ENCODE data around the gene RTP3. TPM values are rescaled to one million over a fixed set of nuclear protein-coding genes. Genes with fewer than 3 reads are reported as not detected.

RTP3 gene
- total and polyA plus RNA-seq, 2 experiments from 2014 or later: 0.16 TPM; not detected in 1

DNA sequence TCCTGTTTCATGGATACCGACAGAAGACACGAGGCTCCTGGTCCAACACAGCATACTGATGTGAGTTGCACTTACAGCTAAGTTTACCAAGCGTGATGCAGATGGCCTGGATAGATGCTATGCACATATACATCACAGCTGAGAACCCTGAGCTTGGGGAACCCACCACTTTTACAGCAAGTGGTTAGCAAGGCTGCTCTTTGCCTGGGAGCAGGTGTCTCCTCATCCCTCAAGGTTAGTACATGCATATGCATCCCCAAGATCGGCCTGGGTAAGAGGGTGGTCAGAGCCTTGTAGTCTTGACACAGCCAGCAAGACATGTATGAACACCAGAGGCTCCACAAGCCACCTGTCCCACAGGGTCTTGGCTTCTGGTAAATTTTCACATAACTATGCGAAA, 40.0 kb downstream of the RTP3 start:
- H3K4me3 Mint-ChIP-seq: no peak overlapping the region
- no peak overlapping the region; the same call in 1 of the 2 replicates for H3K4me2 ChIP-seq
- no peak for TF ChIP-seq CREB1 (CRISPR knock-in tag; IDR thresholded peaks at IDR 0.05; ENCODE audit: low read depth)
- TF ChIP-seq ZNF114 (CRISPR knock-in tag; IDR thresholded peaks at IDR 0.05): no peak
- TF ChIP-seq, protein P1, sequence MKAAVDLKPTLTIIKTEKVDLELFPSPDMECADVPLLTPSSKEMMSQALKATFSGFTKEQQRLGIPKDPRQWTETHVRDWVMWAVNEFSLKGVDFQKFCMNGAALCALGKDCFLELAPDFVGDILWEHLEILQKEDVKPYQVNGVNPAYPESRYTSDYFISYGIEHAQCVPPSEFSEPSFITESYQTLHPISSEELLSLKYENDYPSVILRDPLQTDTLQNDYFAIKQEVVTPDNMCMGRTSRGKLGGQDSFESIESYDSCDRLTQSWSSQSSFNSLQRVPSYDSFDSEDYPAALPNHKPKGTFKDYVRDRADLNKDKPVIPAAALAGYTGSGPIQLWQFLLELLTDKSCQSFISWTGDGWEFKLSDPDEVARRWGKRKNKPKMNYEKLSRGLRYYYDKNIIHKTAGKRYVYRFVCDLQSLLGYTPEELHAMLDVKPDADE (IDR thresholded peaks at IDR 0.05): no peak
- no peak for TF ChIP-seq EZH2phosphoT487 (IDR thresholded peaks at IDR 0.05; ENCODE audit: unreplicated experiment)
- no peak for TF ChIP-seq ZNF331 (CRISPR knock-in tag; IDR thresholded peaks at IDR 0.05; ENCODE audit: low read depth)
- no peak for TF ChIP-seq STAT1 (IDR thresholded peaks at IDR 0.05; ENCODE audit: unreplicated experiment)
- TF ChIP-seq, protein P2, sequence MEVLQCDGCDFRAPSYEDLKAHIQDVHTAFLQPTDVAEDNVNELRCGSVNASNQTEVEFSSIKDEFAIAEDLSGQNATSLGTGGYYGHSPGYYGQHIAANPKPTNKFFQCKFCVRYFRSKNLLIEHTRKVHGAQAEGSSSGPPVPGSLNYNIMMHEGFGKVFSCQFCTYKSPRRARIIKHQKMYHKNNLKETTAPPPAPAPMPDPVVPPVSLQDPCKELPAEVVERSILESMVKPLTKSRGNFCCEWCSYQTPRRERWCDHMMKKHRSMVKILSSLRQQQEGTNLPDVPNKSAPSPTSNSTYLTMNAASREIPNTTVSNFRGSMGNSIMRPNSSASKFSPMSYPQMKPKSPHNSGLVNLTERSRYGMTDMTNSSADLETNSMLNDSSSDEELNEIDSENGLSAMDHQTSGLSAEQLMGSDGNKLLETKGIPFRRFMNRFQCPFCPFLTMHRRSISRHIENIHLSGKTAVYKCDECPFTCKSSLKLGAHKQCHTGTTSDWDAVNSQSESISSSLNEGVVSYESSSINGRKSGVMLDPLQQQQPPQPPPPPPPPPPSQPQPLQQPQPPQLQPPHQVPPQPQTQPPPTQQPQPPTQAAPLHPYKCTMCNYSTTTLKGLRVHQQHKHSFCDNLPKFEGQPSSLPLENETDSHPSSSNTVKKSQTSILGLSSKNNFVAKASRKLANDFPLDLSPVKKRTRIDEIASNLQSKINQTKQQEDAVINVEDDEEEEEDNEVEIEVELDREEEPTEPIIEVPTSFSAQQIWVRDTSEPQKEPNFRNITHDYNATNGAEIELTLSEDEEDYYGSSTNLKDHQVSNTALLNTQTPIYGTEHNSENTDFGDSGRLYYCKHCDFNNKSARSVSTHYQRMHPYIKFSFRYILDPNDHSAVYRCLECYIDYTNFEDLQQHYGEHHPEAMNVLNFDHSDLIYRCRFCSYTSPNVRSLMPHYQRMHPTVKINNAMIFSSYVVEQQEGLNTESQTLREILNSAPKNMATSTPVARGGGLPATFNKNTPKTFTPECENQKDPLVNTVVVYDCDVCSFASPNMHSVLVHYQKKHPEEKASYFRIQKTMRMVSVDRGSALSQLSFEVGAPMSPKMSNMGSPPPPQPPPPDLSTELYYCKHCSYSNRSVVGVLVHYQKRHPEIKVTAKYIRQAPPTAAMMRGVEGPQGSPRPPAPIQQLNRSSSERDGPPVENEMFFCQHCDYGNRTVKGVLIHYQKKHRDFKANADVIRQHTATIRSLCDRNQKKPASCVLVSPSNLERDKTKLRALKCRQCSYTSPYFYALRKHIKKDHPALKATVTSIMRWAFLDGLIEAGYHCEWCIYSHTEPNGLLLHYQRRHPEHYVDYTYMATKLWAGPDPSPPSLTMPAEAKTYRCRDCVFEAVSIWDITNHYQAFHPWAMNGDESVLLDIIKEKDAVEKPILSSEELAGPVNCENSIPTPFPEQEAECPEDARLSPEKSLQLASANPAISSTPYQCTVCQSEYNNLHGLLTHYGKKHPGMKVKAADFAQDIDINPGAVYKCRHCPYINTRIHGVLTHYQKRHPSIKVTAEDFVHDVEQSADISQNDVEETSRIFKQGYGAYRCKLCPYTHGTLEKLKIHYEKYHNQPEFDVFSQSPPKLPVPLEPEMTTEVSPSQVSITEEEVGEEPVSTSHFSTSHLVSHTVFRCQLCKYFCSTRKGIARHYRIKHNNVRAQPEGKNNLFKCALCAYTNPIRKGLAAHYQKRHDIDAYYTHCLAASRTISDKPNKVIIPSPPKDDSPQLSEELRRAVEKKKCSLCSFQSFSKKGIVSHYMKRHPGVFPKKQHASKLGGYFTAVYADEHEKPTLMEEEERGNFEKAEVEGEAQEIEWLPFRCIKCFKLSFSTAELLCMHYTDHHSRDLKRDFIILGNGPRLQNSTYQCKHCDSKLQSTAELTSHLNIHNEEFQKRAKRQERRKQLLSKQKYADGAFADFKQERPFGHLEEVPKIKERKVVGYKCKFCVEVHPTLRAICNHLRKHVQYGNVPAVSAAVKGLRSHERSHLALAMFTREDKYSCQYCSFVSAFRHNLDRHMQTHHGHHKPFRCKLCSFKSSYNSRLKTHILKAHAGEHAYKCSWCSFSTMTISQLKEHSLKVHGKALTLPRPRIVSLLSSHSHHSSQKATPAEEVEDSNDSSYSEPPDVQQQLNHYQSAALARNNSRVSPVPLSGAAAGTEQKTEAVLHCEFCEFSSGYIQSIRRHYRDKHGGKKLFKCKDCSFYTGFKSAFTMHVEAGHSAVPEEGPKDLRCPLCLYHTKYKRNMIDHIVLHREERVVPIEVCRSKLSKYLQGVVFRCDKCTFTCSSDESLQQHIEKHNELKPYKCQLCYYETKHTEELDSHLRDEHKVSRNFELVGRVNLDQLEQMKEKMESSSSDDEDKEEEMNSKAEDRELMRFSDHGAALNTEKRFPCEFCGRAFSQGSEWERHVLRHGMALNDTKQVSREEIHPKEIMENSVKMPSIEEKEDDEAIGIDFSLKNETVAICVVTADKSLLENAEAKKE (CRISPR knock-in tag; IDR thresholded peaks at IDR 0.05): no peak
- TF ChIP-seq, protein P3, sequence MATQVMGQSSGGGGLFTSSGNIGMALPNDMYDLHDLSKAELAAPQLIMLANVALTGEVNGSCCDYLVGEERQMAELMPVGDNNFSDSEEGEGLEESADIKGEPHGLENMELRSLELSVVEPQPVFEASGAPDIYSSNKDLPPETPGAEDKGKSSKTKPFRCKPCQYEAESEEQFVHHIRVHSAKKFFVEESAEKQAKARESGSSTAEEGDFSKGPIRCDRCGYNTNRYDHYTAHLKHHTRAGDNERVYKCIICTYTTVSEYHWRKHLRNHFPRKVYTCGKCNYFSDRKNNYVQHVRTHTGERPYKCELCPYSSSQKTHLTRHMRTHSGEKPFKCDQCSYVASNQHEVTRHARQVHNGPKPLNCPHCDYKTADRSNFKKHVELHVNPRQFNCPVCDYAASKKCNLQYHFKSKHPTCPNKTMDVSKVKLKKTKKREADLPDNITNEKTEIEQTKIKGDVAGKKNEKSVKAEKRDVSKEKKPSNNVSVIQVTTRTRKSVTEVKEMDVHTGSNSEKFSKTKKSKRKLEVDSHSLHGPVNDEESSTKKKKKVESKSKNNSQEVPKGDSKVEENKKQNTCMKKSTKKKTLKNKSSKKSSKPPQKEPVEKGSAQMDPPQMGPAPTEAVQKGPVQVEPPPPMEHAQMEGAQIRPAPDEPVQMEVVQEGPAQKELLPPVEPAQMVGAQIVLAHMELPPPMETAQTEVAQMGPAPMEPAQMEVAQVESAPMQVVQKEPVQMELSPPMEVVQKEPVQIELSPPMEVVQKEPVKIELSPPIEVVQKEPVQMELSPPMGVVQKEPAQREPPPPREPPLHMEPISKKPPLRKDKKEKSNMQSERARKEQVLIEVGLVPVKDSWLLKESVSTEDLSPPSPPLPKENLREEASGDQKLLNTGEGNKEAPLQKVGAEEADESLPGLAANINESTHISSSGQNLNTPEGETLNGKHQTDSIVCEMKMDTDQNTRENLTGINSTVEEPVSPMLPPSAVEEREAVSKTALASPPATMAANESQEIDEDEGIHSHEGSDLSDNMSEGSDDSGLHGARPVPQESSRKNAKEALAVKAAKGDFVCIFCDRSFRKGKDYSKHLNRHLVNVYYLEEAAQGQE (IDR thresholded peaks at IDR 0.05; ENCODE audit: unreplicated experiment): no peak
- TF ChIP-seq, protein P4, sequence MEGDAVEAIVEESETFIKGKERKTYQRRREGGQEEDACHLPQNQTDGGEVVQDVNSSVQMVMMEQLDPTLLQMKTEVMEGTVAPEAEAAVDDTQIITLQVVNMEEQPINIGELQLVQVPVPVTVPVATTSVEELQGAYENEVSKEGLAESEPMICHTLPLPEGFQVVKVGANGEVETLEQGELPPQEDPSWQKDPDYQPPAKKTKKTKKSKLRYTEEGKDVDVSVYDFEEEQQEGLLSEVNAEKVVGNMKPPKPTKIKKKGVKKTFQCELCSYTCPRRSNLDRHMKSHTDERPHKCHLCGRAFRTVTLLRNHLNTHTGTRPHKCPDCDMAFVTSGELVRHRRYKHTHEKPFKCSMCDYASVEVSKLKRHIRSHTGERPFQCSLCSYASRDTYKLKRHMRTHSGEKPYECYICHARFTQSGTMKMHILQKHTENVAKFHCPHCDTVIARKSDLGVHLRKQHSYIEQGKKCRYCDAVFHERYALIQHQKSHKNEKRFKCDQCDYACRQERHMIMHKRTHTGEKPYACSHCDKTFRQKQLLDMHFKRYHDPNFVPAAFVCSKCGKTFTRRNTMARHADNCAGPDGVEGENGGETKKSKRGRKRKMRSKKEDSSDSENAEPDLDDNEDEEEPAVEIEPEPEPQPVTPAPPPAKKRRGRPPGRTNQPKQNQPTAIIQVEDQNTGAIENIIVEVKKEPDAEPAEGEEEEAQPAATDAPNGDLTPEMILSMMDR (conservative IDR thresholded peaks at IDR 0.05; ENCODE audit: low read depth in 2 of 2): no peak
- no peak for TF ChIP-seq NANOG (IDR thresholded peaks at IDR 0.05; ENCODE audit: borderline replicate concordance)
- TF ChIP-seq EZH2 (IDR thresholded peaks at IDR 0.05; ENCODE audit: low read depth, unreplicated experiment): no peak
- TF ChIP-seq POLR2AphosphoS5 (IDR thresholded peaks at IDR 0.05; ENCODE audit: low read depth): no peak
- no peak for TF ChIP-seq JUNB (IDR thresholded peaks at IDR 0.05; ENCODE audit: unreplicated experiment)
- no peak overlapping the region for H3K27ac Mint-ChIP-seq
- peaks cover 9% of the 10 kb centered on the region for H3K4me1 ChIP-seq (ENCODE audit: insufficient read depth)
- no peak for ATAC-seq
- no peaks in the 10 kb centered on the region for H3K9me3 Mint-ChIP-seq
- no peaks in the 10 kb centered on the region for H4K20me1 ChIP-seq (replicated peaks; ENCODE audit: insufficient read depth)
- H3K4me3 ChIP-seq: no peak overlapping the region
- DNase-seq (ENCODE audit: low spot score): no peak
- H3K36me3 ChIP-seq (ENCODE audit: insufficient read depth): 0 out of 2 replicates have a peak, but pooled peaks cover 5% of the 10 kb centered on the region
- peaks cover 15% of the 10 kb centered on the region; the same call in 2 of the 3 replicates for H3K4me1 Mint-ChIP-seq
- H3K79me2 ChIP-seq (replicated peaks; ENCODE audit: insufficient read depth): no peaks in the 10 kb centered on the region
- H3K36me3 Mint-ChIP-seq (ENCODE audit: low read depth): peaks cover 7% of the 10 kb centered on the region; the same call in 2 of the 3 replicates
- no peak overlapping the region for H2AFZ ChIP-seq
- no peaks in the 10 kb centered on the region for H3F3A ChIP-seq (replicated peaks; ENCODE audit: low read depth)
- no peak overlapping the region for H3K27ac ChIP-seq (ENCODE audit: low read depth)
- H3K27me3 ChIP-seq (ENCODE audit: insufficient read depth): no peaks in the 10 kb centered on the region
- H3K9me2 ChIP-seq (ENCODE audit: insufficient read depth): 0 out of 2 replicates have a peak, but pooled peaks cover 9% of the 10 kb centered on the region
- H3K27me3 Mint-ChIP-seq (ENCODE audit: insufficient read depth, low read depth, poor library complexity): peaks cover 6% of the 10 kb centered on the region

Data from GM23338 (cell line).